GM19324 (cell line): ENCODE measurements around the gene BRIP1.
"Not testable (repeated sequence)": the region's sequence is repeated elsewhere in the genome, so short reads cannot be mapped to it uniquely, and the experiment has no call there.

Experiments used
- ATAC-seq: cut with Tn5 transposase; IDR thresholded peaks from one replicate; pipeline ENCODE4 v1.9.1; 2021; ENCODE audit warnings: mild to moderate bottlenecking, moderate library complexity; ENCODE audit not compliant: unreplicated experiment, low FRiP score

Gene BRIP1

DNA sequence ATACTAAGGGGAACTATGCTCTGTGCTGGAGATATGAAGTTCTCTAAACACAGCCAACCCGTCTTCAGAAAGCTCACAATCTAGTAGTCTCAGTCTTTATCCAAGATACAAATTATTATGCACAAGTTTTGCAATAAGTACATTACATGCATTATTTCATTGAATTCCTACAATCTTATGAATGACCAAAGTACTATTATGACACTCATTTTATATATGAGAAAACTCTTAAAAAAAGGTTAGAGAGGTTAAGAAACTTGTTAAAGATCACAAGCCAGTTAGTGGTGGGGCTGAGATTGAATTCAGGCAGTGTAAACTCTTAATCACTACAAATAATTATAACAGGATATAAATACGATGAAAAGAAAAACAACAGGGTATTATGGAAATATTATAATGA is 4.7 kb upstream of the BRIP1 start:
- no peak for ATAC-seq

DNA sequence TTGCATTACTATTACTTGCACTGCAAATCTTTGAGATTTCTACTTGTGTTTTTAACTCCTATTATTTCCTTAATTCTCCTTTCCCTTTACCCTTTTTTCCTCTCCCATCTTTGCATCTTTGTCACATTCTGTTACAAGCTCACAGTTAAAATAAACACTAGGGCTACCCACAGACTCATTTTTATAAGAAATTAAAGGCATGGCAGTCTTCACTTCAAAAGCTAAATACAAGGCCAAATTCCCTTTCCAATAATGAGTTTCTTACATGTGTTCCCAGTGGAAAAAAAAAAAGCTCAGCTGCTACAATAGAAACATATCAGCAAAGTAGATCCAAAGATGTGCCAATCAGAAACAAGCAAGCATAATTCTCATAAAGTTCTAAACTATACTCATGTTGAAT is 3.7 kb upstream of the BRIP1 start:
- ATAC-seq: no peak

DNA sequence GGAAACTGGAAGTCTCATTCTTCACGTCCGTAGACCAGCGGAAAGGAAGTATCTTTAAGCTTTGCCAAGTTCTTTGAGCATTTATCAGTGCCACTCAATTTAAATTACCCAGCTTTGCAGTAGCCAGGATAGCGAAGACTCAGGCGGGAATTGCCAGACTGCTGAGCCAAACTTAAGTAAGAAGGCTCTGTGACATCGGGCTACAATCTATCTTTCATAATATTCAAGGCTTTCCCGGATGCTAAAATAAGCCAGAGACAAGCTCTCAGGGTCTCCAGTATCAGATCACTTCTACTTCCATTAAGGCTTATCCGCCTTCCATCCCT is 436 bp upstream of the BRIP1 start:
- peak; percentile 19 for ATAC-seq

DNA sequence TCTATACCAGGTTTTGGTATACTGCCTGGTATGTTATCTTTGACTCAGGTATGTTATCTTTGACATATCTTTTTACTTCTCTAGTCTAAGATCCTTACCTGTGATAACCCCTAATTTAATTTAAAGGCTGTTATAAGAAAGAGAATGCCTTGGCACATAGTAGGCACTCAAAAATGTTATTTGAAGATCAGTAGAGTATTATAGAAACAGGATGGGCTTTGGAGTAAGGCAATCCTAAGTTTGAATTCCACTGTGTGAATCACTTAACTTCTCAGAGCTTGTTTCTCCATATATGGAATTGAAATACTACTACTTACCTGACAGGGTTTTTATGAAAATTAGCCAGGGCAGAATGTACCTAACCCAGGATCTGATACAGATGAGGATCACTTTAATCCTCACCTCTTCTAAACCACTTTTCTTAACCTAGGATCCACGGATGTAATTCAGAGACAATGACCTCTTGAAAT is 1.2 kb downstream of the BRIP1 start:
- no peak for ATAC-seq

DNA sequence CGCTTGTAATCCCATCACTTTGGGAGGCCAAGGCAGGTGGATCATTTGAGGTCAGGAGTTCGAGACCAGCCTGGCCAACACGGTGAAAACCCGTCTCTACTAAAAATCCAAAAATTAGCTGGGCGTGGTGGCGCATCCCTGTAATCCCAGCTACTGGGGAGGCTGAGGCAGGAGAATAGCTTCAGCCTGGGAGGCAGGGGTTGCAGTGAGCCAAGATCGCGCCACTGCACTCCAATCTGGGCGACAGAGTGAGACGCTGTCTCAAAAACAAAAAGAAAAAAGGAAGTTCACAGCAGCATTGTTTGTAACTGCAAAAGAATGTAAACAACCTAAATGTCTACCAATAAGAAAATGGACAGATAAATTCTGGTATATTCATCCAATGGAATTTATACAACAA is 2.9 kb downstream of the BRIP1 start:
- not testable (repeated sequence) for ATAC-seq

DNA sequence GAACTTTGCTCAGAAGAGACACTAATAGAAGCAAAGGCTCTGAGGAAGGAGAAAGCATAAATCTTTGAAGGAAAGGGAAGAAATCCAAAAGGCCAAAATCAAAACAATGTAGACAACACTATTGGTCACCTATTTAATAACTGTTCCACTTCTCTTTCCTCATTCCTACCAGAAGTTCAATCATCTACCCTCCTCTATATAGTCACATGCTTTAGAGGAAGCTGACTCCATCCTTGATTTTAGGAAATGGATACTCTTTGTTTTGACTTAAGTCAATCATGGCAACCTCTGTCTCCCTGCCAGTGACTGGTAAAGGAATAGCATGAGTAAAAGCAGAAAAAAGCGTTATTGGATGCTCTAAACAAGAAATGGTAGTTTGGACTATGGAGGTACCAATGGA is 7.3 kb downstream of the BRIP1 start:
- no peak for ATAC-seq

DNA sequence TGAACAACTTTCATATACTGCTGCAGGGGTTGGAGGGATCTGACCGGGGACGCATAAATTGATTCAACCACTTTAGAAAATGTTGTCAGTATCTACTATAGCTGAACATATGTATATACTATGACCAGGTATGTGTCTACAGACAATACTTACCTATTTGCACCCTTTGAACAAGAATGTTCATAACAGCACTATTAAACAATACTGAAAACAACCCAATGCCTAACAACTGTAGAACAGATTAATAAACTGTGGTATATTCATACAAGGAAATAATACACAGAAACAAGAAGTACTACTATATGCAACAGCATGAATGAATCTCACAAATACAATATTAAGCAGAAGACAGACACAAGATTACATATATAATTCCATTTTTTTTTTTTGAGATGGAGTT is 10.5 kb downstream of the BRIP1 start:
- no peak for ATAC-seq

DNA sequence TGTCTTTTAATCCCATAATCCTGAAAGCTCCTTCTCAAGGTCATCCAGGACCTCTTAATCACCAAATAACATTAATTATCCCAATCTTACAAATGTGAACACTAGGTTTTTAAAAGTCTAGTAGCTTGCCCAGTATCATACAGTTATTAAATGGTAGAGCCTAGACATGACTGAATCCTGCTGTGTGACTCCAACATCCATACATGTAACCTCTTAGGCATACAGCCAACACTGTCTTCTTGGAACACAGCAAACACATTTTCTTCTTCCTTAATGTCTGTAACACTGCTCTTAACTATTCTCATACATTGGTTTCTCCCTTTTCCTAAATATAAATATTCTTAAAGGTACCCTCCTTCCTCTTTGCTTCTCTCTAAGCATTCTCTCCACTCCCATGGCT is 13.7 kb downstream of the BRIP1 start:
- no peak for ATAC-seq

DNA sequence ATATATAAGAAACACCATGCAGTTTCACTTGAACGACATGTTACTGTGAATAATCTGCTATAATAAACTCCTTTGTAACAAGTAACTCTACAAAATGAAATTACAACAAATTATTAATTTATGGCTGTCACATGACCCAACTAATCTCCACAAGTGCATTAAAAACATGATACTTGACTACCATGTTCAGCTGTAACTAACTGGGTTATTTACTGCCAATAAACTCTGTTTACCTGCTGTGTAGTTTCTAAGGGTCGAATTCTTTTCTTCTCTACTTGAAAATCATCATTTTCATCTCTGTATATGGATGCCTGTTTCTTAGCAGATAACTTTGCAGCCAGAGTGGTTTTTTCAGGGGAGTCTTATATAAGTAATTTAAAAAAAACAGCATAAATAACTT is 14.4 kb downstream of the BRIP1 start:
- ATAC-seq: no peak

DNA sequence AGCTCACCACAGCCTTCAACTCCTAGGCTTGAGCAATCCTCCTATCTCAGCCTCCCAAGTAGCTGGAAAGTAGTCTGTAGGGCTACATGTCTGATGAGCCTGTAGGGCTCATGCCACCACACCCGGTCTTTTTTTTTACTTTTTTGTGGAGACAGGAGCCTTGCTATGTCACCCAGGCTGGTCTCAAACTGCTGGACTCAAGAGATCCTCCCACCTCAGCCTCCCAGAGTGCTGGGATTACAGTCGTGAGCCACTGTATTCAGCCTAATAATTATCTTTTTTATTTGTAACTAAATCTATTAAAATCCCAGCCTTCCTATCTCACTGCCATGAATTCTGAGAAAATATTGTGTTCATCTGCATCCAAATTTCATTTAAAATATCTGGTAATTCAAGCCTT is 15.1 kb downstream of the BRIP1 start:
- ATAC-seq: no peak

DNA sequence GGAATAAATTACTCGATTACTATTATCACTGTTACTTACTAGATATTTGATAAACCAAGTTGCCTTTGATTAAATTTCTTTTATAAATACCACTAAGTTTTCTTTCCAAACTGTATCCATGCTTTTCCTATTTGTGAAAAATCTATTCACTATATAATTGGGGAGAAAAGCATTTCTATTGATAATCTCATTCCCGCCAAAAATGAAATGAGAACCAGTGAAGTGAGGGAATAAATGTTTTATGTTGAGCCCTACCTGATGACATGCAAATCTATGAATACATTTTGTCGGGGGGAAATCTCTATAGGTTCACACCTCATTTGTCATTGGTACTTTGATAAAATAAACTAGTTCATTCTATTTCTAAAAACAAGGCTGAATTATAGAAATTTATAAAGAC is 15.7 kb downstream of the BRIP1 start:
- ATAC-seq: no peak

DNA sequence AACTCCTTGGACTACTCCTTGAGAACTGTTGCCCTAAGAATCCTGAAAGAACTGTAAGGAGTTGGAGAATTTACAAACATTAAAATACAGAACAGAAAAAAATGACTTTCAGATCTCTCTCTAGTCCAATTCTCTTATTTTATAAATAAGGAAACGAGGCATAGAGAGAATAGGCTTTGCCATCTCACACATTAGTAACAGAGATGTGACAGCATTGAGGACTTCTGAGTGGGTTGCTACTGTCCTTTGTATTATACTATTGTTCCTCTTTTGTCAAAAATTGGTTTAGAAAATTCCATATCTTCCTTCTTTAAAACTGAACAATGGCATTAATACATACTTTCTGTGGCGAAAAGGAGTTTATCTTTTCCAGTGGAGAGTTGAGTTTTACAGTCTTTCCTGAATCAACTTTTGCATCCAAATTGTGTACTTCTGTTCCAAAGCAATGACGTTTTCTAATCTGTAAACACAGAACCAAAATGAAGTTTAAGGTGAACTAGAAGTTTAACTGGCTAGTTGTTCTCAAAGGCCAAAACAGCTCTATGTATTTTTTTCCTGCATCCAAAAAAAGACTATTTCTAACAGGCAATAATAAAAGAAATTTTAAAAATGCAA is 16.5 kb downstream of the BRIP1 start:
- ATAC-seq: no peak

DNA sequence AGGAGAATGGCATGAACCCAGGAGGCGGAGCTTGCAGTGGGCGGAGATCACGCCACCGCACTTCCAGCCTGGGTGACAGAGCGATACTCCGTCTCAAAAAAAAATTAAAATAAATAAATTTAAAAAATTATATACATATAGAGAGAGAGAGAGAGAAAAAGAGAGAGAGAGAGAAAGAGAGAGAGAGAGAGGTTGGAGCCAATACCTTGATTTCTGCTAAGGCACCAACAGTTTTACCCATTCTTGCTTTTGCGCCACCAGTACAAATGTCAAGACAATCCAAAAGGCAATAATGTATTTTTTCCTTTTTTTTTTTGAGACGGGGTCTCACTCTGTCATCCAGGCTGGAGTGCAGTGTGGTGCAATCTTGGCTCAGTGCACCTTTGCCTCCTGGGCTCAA is 17.2 kb downstream of the BRIP1 start:
- ATAC-seq: no peak

DNA sequence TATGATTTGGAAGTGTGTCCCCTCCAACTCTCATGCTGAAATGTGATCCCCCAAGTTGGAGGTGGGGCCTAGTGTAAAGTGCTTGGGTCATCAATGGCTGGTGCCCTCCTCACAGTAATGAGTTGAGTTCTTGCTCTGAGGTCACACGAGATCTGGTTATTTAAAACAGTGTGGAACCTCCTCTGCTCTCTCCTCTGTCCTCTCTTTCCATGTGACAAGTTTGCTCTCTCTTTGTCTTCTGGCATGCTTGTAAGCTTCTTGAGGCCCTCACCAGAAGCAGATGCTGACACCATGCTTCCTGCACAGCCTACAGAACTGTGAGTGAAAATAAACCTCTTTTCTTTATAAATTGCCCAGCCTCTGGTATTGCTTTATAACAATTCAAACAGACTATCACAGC is 19.9 kb downstream of the BRIP1 start:
- no peak for ATAC-seq

DNA sequence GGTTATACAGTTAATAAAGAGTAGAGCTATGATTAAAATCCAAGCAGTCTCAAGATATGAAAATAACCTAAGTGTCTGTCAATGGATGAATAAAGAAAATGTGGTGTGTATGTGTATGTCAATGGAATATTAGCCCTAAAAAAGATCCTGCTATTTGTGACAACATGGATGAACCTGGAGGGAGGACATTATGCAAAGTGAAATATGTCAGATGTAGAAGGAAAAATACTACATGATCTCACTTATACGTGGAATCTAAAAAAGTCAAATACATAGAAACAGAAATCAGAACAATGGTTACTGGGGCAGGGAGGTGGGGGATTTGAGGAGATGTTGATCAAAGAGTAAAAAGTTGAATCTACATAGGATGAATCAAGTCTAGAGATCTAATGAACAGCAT is 20.4 kb downstream of the BRIP1 start:
- ATAC-seq: no peak

DNA sequence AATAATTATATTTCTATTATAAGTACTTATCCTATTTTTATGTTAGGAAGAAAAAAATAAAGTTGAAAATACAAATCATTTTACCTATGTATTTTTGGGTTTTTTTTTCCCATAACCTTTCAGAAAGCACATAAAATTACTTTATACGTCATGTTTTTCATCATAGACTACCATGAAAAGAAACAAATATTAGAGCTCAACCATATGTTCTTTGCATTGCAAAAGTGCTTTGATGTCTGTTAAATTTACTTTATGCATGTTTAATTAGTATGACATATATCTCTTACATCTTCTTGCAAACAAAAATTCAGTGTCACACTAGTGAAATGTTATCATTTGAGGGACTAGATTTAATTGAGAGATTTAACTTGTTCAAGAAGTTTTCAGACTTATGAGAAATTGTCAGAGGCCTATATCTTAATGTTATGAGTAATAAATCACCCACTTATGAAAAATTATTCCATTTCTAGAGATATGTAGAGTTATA is 24.0 kb downstream of the BRIP1 start:
- ATAC-seq: no peak

DNA sequence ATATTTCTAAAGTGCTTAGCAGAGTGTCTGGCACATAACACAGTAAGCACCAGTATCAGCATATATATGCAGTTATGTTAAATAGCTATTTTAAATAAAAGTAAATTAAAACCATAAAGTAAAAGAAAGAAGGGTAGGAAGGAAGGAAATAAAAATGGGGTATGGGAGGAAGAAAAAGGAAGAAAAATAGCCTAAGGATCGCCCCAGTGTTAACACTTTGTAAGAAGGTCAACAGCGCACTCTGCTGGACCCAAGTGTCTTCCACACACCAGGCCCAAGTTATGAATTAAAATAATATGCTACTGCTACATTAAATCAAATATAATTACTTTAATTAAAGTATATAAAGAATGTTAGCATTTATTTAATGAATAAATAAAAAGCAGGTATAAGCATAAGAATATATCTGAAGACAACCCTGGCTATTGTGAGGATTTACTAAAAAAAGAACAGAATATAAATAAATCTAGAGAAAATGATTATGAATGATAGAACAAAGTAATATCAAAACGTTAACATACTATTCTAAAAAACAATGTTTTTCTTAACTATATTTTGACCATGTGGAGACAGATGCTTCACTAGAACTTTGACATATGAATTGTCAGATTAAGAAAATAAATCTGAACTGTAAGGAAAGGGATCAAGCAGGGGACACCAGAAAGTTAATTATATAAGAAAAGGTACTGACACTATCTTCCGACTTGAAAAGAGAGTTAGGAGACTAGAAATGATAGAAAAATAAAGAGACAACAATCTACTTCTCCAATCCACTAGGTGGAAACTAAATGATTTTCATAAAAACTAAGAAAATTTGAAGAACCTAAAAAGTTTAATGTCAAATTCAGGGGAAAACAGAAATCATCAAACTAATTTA is 25.9 kb downstream of the BRIP1 start:
- ATAC-seq: no peak

DNA sequence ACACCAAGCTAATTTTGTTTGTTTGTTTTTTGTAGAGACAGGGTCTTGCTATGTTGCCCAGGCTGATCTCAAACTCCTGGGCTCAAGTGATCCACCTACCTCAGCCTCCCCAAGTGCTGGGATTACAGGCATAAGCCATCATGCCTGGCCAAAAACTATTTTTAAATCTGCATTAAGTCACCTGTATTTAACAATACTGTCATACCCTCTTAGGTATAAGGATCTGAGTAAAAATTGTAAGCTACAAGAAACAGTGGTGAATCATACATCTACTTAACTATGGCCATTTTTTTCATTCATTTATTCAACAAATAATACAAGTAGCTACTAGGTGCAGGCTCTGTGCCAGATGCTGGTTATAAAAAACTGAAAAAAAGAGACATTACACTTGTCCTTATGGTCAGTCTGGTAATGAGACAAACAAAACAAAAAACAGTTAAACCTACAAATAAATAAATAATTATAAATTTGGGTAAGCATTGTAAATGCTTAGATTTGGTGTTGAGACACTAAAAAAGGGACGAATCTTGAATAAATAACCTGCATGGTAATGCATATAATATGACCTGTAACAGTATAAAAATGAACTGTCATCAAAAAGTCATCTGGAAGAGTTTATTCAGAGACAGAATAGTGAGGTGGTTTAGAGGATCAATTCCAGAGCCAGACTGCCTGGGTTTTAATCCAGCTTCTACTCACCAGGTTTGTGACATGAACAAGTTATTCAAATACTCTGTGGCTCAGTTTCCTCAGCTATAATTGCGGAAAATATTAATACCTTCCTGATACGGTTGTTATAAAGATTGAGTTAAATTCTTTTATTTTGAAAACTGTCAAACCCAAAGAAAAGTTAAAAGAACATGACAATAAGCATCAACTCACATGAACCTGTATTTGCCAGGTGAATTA is 26.8 kb downstream of the BRIP1 start:
- ATAC-seq: no peak

DNA sequence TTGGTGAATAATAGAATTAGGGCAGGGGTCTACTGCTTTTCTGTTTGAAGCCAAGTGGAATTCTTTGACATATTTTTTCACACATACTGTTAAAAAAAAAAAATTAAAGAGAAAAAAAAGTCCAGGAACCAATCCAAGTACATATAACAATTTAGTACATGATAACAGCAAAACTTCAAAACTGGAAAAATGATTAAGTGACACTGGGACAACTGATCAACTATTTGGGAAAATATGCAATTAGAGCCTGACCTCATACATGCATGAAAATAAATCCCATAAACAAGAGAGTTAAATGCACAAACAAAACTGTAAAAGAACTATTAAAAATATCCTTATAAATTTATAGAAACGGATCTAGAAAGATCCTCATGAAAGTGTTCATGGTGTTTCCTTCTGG is 27.7 kb downstream of the BRIP1 start:
- ATAC-seq: no peak

DNA sequence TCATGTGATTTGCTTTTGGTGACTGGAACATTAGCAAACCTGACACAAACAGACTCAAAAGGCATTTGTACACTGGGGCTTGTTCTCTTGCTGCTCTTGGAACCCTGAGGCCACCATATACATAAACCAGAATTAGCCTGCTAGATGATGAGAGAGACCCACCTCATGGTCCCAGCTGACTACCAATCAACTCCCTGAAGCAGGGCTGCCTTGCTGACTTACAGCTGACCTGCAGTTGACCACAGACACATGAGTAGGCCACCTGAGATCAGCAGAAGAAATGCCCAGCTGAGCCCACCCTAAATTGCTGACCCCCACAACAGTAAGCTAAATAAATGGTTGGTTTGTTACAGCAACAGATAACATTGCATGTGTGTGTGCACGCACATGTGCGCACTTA is 28.7 kb downstream of the BRIP1 start:
- ATAC-seq: no peak

DNA sequence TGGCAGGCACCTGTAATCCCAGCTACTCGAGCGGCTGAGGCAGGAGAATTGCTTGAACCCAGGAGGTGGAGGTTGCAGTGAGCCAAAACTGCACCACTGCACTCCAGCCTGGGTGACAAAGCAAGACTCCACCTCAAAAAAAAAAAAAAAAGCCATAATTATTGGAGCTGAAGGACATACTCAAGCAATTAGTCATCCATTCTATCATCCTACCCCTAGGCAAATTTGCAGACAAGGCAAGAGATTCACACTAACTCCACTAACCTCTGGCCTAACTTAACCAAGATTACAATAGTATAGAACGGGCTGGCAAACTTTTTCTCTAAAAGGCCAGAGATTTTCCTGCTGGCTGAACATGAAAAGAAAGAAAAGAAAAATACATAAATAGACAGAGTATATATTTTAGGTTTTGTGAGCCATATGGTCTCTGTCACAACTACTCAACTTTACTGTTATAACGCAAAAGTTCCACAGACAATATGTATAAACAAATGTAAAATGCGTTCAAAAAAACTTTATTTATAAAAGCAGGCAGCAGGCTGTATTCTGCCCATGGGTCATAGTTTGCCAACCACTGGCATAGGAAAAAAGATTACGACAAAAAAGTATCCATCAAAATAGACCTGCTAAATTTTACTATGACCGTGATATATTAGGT is 29.7 kb downstream of the BRIP1 start:
- no peak for ATAC-seq
